ENCODE data around the gene AHDC1.
A peak's percentile ranks its signal among the peaks of the same experiment; 100 is the strongest.

AHDC1 gene

DNA sequence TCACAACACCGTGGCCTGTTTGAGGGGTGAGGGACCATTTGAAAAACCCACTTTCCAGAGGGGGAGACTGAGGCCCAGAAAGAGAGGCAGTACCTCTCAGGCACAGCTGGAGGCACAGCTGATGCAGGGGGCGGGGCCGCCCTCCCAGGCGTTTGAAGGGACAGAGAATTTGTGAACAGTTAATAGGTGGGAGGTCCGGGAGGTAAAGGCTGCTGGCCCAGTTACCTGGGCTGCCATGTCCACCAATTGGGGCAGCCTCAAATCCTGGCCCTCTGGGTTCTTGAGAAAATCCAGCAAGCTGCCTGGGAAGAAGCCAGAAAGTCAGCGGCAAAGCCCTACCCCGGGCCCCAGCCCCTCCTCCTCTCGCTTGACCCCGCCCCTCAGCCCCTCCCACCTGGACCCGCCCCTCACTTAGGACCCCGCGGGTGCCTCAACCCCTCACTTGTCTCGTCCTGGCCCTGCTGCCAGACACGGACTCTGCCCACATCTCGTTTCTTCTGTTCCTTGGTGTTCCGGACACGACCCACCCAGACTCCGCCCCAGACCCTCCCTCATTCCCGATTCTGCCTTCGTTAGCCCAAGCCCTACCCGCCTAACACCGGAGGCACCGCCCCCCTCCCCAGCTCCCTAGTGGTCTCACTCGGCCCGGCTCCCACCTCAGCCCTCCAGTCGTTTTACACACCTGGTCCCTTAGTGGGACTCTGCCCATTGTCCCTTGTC lies 10.8 kb upstream of the AHDC1 start:
- no peak for DNase-seq

- no peak for DNase-seq
Observed at GRCh38 chr1:27614043-27614624, 10.2 kb upstream of the AHDC1 start.

- no peak for DNase-seq
Observed at GRCh38 chr1:27612718-27613117, 8.8 kb upstream of the AHDC1 start.

DNA sequence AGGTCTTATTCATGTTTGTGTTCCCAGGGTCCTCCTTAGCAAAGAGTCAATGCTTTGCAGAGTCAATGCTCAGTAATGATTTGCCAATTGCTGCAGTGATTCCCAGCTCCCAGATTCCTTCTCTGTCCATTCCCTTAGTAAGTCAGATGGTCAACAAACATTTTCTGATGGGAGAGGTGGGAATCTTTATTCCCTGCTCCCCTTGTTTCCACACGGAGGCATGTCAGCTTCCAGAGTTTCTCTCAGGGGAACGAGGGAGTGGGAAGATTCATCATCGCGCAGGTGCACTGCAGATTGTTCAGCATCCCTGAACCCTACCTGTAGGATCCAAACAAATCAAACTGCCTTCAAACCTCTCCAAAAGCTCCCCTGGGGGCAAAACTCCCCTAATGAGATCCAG lies 7.5 kb upstream of the AHDC1 start:
- DNase-seq: no peak

- DNase-seq: no peak
Observed at GRCh38 chr1:27609618-27610240, 5.8 kb upstream of the AHDC1 start.

- DNase-seq: no peak
Observed at GRCh38 chr1:27609210-27609555, 5.2 kb upstream of the AHDC1 start.

GRCh38 chr1:27607239-27607804 lies 3.4 kb upstream of the AHDC1 start:
- DNase-seq: no peak

DNA sequence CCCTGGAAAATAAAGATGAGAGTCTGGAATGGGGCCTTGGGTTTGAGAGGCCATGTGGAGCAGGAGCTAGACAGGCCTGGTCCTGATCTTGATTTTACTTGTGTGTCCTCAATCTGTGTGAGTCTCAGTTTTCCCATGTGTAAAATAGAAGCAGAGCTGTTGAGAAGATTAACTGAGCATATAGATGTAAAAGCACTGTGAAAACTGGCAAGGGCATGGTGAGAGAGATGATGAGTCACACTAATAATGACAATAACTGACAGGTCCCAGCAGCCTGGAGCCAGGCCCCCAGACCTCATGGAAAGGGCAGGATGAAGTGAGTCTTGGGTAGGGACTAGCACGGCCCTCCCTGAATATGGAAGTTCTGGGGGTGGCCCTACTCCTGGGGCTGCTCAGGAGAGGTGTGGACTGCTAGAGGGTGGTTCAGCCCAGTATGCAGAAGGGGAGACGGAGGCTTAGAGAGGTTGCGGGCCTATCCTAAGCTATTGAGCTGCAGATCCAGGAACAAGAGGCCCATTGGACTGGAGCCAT lies 2.8 kb upstream of the AHDC1 start:
- DNase-seq: no peak

DNA sequence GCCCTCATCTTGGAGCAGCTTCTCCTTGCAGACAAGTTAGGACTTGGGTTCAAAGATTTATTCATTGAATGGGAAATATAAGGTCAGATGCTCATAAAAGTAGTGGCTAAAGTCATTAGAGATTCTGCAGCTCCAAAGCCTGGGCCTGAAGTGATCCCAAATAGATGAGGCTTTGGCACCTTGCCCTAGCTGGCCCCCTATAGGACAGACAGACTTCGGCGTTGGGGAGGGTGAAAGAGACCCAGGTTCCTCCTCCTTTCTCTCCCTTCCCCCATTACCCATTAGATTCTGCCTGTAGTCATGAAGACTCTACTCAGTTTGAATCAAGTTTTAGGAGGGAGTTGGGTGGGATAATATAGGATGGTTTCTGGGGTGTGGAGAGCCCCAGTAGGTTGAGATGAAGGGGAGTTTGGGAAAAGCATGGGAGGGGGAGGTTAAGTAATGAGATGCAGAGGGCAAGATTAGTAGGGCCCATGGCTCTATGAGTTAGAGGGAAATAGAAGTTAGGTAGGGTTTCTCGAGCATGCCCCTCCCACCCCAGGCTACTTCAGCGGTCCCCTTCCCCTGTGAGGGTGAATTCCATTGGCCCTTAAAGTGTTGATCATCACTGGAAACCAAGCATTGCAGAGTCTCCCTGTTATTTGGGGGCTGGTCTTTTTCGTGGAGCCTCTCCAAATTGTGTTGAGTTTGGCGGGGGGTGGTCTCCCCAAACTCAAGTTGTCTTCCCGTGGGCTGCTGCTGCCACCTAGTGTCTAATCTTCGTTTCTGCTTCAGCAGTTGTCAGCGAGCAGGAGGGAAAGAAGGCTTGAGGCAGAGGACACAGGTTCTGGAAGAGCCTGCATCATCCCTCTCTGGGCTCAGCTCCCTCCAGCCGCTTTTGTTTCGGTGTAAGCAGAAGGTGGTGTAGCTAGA lies 2.1 kb upstream of the AHDC1 start:
- DNase-seq: peak; percentile 67

- no peak for DNase-seq
Observed at GRCh38 chr1:27605300-27605766, 1.4 kb upstream of the AHDC1 start.

- DNase-seq: no peak
Observed at GRCh38 chr1:27604579-27605299, 795 bp upstream of the AHDC1 start.

- DNase-seq: no peak
Observed at GRCh38 chr1:27603309-27603680, 649 bp downstream of the AHDC1 start.

- DNase-seq: peak; percentile 60
Observed at GRCh38 chr1:27602462-27603308, 1.3 kb downstream of the AHDC1 start.

GRCh38 chr1:27601771-27602461 lies 2.0 kb downstream of the AHDC1 start:
- DNase-seq: peak; percentile 84

- DNase-seq: no peak
Observed at GRCh38 chr1:27601321-27601770, 2.6 kb downstream of the AHDC1 start.

DNA sequence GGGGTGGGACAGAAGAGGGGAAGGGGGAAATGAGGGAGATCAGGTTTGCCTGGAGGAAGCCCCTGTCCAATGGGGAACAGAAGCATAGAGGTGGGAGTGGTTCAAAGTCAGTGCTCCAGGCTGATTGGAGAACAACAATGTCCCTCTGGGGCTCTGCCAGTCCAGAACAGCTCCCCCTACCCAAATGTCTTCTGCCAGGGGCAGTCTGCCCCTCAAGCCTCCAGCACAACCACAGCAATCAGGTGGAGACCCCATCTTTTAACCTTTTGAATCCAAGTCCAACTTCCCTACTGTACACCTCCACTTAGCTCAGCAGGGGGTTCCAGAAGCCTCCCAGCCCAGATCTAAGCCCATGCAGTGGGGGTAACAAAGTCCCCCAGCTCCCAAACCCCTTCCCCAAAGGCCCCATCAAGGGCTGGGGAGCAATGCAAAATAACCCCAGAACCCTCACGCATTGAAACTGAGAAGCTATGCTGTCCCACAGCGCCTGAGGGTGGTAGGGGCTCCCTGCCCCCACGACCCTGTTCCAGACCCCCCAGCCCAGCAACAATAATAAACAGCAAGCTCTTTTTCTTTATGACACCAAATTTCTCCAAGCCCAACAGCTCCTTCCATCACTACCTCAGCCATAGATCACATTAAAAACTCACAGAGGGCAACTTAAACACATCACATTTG lies 3.3 kb downstream of the AHDC1 start:
- DNase-seq: no peak

DNA sequence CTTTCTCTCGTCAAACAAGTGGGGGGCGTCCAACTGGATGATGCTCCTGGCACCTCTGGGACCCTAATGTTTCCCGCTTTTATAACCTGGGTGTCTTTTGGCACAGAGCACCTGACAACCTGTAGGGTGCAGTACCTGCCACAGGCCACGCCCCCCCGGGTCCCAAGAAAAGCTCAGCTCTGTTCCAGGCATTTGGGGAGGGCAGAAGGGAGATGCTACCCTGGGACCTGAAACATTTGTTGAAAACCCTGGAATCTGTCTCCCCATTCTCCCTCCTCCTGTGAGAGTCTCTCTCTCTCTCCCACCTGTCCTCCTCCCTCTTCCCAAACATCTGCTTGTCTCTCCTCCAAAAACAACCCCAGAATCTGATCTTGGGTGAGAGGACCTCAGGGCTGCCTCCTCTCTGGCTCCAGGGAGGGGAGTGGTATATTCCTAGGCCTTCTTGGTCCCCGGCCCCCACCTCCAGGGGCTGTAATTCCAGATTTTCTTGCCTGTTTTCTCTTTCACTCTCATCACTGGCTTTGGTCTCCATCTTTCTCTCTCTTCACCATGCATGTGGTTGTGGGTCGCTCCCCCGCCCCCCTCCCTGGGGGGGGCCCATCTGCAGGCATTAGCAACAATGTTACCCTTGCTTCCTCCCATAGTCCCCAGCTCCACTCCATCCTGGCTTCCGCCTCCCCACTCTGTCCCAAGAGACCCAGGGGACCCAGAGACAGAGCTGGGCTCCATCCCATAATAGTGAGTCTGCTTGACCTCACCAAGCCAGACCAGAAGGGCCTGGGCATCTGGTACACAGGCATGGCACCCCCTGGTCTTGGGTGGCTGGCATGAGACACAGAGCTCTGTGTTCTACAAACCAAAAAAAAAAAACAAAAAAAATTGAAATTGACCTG lies 4.1 kb downstream of the AHDC1 start:
- no peak for DNase-seq

GRCh38 chr1:27598902-27599528 lies 4.9 kb downstream of the AHDC1 start:
- peak; percentile 30 for DNase-seq

Data from midbrain (tissue), 1 donor.